Mucosa of descending colon (tissue), 3 donors: Measurements from ENCODE around the gene TMEM178B. TPM values are rescaled to one million over a fixed set of nuclear protein-coding genes. Genes with fewer than 3 reads are reported as not detected.

Experiments used
- ATAC-seq: fragments of 200-7000 bp; cut with Tn5 transposase; one replicate; pipeline ENCODE4 v1.9.1; 2020; ENCODE audit warnings: mild to moderate bottlenecking, moderate library complexity
- DNase-seq, 3 donors: peaks; one replicate each; pipeline ENCODE4 v3.0.0-alpha.2; 2020
- H3K36me3 ChIP-seq: fragments of 200-600 bp; one replicate; pipeline ENCODE4 v1.8.0; 2021; ENCODE audit warnings: low read depth, mild to moderate bottlenecking
- H3K4me1 ChIP-seq: fragments of 200-600 bp; one replicate; pipeline ENCODE4 v1.8.0; 2021; ENCODE audit warnings: low read depth, mild to moderate bottlenecking
- H3K4me3 ChIP-seq: fragments of 200-600 bp; one replicate; pipeline ENCODE4 v1.8.0; 2021; ENCODE audit warnings: mild to moderate bottlenecking
- H3K9me3 ChIP-seq: fragments of 200-600 bp; one replicate; pipeline ENCODE4 v1.8.0; 2021; ENCODE audit warnings: mild to moderate bottlenecking
- CTCF ChIP-seq: fragments of 200-600 bp; IDR thresholded peaks from one replicate; pipeline ENCODE4 v1.8.0; 2022; ENCODE audit warnings: antibody characterized with exemption, mild to moderate bottlenecking
- intact Hi-C, 2 donors: fragments of 100-400 bp; cut with DNase I in 1 of 2; cut with micrococcal nuclease in 1 of 2; formaldehyde crosslinking; loops; one replicate each; pipeline versions ENCODE4 v1.11.0 to v1.11.1; 2022; cut with DNase I, micrococcal nuclease
- total RNA-seq, 3 donors: library from RNA; stranded (reverse); fragmentation: NEBNext Ultra II Directional in 2 of 3; extraction: Animal tissue kit (Norgen Biotek cat#: 25700) in 2 of 3; gene quantifications; one replicate each; pipeline versions ENCODE4 v1.2.1 to v1.2.4, GENCODE V29; 2021 to 2023
- donor health status: DM: no; HTN: no; CAD: no; lungs with moderate emphysema.
- donor health status: DM: no; HTN: no; CAD: no.
- donor health status: DM: no; HTN: yes; CAD: no.

Gene TMEM178B
- total RNA-seq, 3 donors from 2014 or later, result 0.22 to 2.0 (median 0.32) TPM

- peak; percentile 55 for ATAC-seq
- Histone ChIP-seq H3K4me1 (peaks cover 25% of the 10 kb centered on the region), H3K4me3 (no peak overlapping the region), H3K9me3 (no peaks in the 10 kb centered on the region), H3K36me3 (no peaks in the 10 kb centered on the region)
- peak; percentile 16 to 48 (median 27) for DNase-seq
- TF ChIP-seq CTCF, result no peak
- intact Hi-C loops, result no loop called here
Observed at GRCh38 chr7:141072548-141073172, 1.2 kb upstream of the TMEM178B start.

GRCh38 chr7:141073173-141073640, 657 bp upstream of the TMEM178B start:
- Histone ChIP-seq H3K36me3 (no peaks in the 10 kb centered on the region), H3K9me3 (no peaks in the 10 kb centered on the region), H3K4me1 (peaks cover 25% of the 10 kb centered on the region), H3K4me3 (no peak overlapping the region)
- peak in 1 of 3 donors; percentile 53 for DNase-seq
- peak; percentile 65 for ATAC-seq
- no peak for TF ChIP-seq CTCF
- intact Hi-C loops, result no loop called here

- DNase-seq (peak in 1 of 3 donors; percentile 26), ATAC-seq (peak; percentile 54)
- H3K36me3 ChIP-seq, result no peaks in the 10 kb centered on the region
- H3K4me3 ChIP-seq, result no peak overlapping the region
- intact Hi-C loops, result no loop called here
- H3K4me1 ChIP-seq, result peaks cover 25% of the 10 kb centered on the region
- H3K9me3 ChIP-seq, result no peaks in the 10 kb centered on the region
- no peak for TF ChIP-seq CTCF
Observed at GRCh38 chr7:141074162-141074991, 513 bp downstream of the TMEM178B start.

GRCh38 chr7:141074997-141075396, 1.1 kb downstream of the TMEM178B start:
- no peaks in the 10 kb centered on the region for H3K36me3 ChIP-seq
- no peak overlapping the region for H3K4me3 ChIP-seq
- peaks cover 25% of the 10 kb centered on the region for H3K4me1 ChIP-seq
- no peak for TF ChIP-seq CTCF
- H3K9me3 ChIP-seq, result no peaks in the 10 kb centered on the region
- no peak for ATAC-seq
- no peak for DNase-seq
- intact Hi-C loops, result no loop called here

GRCh38 chr7:141076377-141076776, 2.5 kb downstream of the TMEM178B start:
- DNase-seq (no peak), ATAC-seq (no peak)
- Histone ChIP-seq H3K36me3 (no peaks in the 10 kb centered on the region), H3K9me3 (no peaks in the 10 kb centered on the region), H3K4me1 (peaks cover 25% of the 10 kb centered on the region), H3K4me3 (no peak overlapping the region)
- TF ChIP-seq CTCF, result no peak
- intact Hi-C loops, result no loop called here
